Renal cortex interstitium (tissue), 11 donors: ENCODE measurements around the gene CES4A. TPM values are rescaled to one million over a fixed set of nuclear protein-coding genes. Genes with fewer than 3 reads are reported as not detected.
"Not testable (repeated sequence)": the region's sequence is repeated elsewhere in the genome, so short reads cannot be mapped to it uniquely, and the experiment has no call there.

Experiments used
- DNase-seq, 11 donors: peaks; one replicate each; pipeline ENCODE4 v3.0.0-alpha.2; 2013; ENCODE audit warnings: low read depth in 9 of 11, low spot score in 4 of 11; ENCODE audit errors: extremely low read depth in 1 of 11
- polyA plus RNA-seq, 3 donors: library from polyadenylated mRNA; unstranded; fragments of 120-200 nt; gene quantifications; one replicate each; pipeline ENCODE4 v1.2.1, GENCODE V29; 2013; ENCODE audit not compliant: insufficient read length in 3 of 3

CES4A gene
- polyA plus RNA-seq, 3 donors: 7.6 to 13.5 (median 8.5) TPM

- no peak for DNase-seq
These were observed 11.6 kb upstream of the CES4A start for GRCh38 chr16:66976746-66977145.

- peak in 8 of 11 donors; percentile 57 to 73 (median 65) for DNase-seq
These were observed 10.9 kb upstream of the CES4A start for GRCh38 chr16:66977341-66978113.

GRCh38 chr16:66979011-66979717, 9.2 kb upstream of the CES4A start:
- no peak for DNase-seq

- no peak for DNase-seq
These were observed 5.4 kb upstream of the CES4A start for GRCh38 chr16:66983033-66983432.

- no peak for DNase-seq
These were observed 3.5 kb upstream of the CES4A start for GRCh38 chr16:66984892-66985311.

- DNase-seq: no peak
These were observed 1.8 kb upstream of the CES4A start for GRCh38 chr16:66986559-66986958.

GRCh38 chr16:66991545-66992077, 3.2 kb downstream of the CES4A start:
- no peak for DNase-seq

GRCh38 chr16:66993558-66993957, 5.2 kb downstream of the CES4A start:
- DNase-seq: not testable (repeated sequence)

GRCh38 chr16:66996324-66996982, 8.1 kb downstream of the CES4A start:
- no peak for DNase-seq

GRCh38 chr16:66996983-66997358, 8.6 kb downstream of the CES4A start:
- DNase-seq: no peak

- peak in 2 of 11 donors; percentile 27 to 36 for DNase-seq
These were observed 12.3 kb downstream of the CES4A start for GRCh38 chr16:67000384-67001351.

GRCh38 chr16:67001726-67002125, 13.3 kb downstream of the CES4A start:
- DNase-seq: no peak

- DNase-seq: no peak
These were observed 18.7 kb downstream of the CES4A start for GRCh38 chr16:67006930-67007658.

GRCh38 chr16:67009158-67009557, 20.8 kb downstream of the CES4A start:
- DNase-seq: no peak

GRCh38 chr16:67011274-67011673, 22.9 kb downstream of the CES4A start:
- no peak for DNase-seq

GRCh38 chr16:67013233-67013822, 24.9 kb downstream of the CES4A start:
- peak in 1 of 11 donors; percentile 15 for DNase-seq

GRCh38 chr16:67013823-67014633, 25.6 kb downstream of the CES4A start:
- DNase-seq: peak in 9 of 11 donors; percentile 58 to 87 (median 83)
